GM21825 (cell line): ENCODE measurements around the gene IRAK2.
"Not testable (repeated sequence)": the region's sequence is repeated elsewhere in the genome, so short reads cannot be mapped to it uniquely, and the experiment has no call there.

Source experiments
- ATAC-seq: cut with Tn5 transposase; IDR thresholded peaks from one replicate; pipeline ENCODE4 v1.9.1; 2021; ENCODE audit warnings: mild to moderate bottlenecking, moderate library complexity; ENCODE audit not compliant: unreplicated experiment

Gene IRAK2

GRCh38 chr3:10160346-10160745, 4.4 kb upstream of the IRAK2 start:
- no peak for ATAC-seq

GRCh38 chr3:10160925-10161324, 3.8 kb upstream of the IRAK2 start:
- ATAC-seq, result no peak

GRCh38 chr3:10162185-10162584, 2.5 kb upstream of the IRAK2 start:
- no peak for ATAC-seq

GRCh38 chr3:10164201-10164545, 546 bp upstream of the IRAK2 start:
- ATAC-seq, result not testable (repeated sequence)

- ATAC-seq, result no peak
These were observed 1.5 kb downstream of the IRAK2 start for GRCh38 chr3:10166213-10166604.

- no peak for ATAC-seq
These were observed 4.3 kb downstream of the IRAK2 start for GRCh38 chr3:10169000-10169496.

- no peak for ATAC-seq
These were observed 6.3 kb downstream of the IRAK2 start for GRCh38 chr3:10170915-10171478.

DNA sequence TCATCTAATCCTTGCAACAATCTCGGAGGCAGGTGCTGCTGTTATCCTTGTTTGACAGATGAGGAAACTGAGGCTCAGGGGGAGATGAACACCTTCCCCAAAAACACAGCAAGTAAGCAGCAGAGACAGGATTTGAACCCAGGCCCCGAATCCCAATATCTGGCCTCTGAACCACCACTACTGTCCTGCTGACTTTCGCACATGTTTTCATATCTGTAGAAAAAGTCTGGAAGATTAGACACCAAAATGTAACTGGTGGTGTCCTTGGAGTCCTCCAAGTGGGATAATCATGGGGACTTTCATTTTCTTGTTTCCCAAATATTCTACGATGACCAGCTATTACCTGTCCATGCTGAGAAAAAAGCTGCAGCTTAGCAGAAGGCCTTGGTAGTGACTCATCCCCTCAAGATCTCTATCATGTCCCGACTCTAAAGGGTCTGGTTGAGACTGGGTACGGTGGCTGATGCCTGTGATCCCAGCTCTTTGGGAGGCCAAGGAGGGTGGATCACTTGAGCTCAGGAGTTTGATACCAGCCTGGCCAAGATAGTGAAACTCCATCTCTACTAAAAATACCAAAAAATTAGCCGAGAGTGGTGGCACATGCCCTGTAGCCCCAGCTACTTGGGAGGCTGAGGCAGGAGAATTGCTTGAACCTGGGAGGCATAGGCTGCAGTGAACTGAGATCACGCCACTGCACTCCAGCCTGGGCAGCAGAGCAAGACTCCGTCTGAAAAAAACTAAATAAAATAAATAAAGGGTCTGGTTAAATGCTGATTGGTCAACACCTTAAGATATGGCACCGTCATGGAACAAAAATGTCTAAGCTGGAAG, 8.6 kb downstream of the IRAK2 start:
- ATAC-seq, result no peak

DNA sequence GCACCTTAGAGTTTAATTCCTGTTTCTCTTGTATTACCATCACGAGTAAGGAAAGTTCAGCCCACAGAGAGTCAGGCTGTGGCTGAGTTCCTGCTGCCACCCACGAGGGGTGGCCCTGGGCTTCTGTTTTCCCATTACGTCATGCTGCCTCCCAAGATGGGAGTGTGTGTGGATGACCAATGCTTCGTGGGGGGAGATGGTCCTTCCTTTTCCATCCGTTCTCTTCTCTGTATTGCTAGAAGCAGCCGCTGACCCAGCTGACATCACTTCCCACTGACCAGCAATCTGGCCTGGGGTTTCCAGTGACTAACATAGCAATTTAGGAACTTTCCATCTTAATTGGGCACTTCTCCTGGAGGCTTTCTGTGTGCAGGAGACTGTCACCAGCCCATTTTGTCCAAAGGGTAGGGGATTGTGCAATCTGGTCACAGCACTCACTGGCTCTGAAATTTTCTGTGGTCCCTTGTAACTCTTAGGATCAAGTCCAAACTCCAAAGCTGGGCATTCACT, 9.3 kb downstream of the IRAK2 start:
- ATAC-seq, result no peak

GRCh38 chr3:10175334-10175733, 10.6 kb downstream of the IRAK2 start:
- ATAC-seq, result not testable (repeated sequence)

DNA sequence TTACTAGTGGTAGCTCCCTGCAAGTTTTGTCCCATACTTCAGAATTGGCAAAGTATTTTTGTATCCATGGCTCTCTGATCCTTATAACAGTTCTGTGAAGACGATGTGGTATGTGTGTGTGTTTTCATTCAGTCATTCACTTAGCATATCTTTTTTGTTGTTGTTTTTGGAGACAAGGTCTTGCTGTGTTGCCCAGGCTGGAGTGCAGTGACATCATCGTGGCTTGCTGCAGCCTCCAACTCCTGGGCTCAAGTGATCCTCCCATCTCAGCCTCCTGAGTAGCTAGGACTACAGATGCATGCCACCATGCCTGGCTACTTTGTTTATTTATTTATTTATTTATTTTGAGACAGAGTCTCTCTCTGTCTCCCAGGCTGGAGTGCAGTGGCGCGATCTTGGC, 11.4 kb downstream of the IRAK2 start:
- not testable (repeated sequence) for ATAC-seq

- no peak for ATAC-seq
These were observed 13.0 kb downstream of the IRAK2 start for GRCh38 chr3:10177737-10178136.

- no peak for ATAC-seq
These were observed 14.2 kb downstream of the IRAK2 start for GRCh38 chr3:10178892-10179291.

DNA sequence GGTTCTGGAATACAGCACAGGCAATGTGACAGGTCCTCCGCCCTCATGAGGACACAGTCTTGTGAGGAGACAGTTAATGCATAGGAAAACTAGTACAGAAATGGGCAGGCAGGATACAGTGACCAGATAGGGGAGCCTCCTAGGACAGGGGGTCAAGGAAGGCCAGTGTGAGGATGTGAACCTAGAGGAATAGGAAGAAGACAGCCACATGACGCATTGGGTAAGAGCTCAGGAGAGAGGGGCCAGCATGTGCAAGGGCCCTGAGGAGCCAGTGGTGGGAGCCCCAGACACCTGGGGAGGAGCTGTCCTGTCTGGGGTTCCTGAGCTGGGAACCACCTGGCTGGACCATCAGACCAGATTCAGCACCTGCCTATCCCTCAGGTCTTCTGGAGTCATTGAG, 15.6 kb downstream of the IRAK2 start:
- ATAC-seq, result no peak

DNA sequence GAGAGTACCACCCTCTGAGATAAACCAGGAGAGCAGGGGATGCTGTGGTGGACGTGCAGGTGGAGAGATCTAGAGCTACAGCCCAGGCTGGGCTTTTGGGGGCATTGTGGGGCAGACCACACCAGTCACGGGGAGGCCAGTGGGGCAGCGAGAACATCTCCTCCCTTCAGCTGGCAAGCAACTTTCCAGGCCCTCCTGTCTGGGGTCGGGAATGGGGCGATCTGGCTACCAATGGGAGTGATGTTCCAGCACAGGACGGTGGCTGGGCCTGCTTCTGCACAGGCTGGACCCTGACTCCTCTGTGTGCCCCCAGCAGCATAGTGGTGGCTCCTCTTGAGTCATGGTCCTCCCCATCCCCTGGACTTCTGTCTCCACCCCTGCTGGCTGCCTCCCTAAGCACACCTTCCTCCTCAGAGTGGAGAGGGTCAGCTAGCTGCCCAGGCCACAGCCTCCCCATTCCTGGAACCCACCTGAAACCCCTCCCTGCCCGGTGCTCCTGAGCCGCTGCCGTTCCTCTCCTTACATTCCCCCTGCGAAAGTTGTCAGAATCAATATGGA, 16.1 kb downstream of the IRAK2 start:
- no peak for ATAC-seq

DNA sequence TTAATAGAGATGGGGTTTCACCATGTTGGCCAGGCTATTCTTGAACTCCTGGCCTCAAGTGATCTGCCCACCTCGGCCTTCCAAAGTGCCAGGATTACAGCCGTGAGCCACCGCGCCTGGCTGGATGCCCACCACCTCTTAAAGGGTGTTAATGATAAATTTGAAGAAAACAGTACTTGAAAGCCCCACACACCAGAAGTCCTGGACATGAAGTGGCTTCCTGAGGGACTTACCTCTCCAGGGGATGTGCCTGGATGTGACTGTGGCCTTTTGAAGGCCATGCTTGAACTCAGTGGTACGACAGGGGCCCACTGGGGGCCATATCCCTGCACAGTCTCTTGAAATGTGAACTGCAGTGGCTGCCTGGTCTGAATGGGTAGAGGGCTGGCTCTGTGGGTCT, 18.2 kb downstream of the IRAK2 start:
- no peak for ATAC-seq

DNA sequence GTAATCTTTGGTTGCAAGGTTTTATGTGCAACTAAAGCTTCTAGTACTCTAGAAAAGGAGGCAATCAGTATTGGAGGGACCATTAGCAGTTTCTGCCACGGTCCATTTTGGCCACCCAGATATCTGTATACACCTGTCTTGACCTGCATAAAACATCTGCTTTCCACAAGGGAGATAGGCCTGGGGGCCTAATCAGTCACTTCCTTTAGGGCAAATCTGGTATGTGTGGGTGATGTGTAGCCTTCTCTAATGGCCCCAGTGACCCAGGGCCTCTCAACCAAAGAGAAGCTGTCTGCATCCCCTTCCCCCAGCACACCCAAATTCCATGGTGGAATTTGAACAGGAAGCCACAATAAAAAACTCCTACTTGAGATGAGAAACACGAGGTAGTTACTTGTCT, 19.5 kb downstream of the IRAK2 start:
- no peak for ATAC-seq

DNA sequence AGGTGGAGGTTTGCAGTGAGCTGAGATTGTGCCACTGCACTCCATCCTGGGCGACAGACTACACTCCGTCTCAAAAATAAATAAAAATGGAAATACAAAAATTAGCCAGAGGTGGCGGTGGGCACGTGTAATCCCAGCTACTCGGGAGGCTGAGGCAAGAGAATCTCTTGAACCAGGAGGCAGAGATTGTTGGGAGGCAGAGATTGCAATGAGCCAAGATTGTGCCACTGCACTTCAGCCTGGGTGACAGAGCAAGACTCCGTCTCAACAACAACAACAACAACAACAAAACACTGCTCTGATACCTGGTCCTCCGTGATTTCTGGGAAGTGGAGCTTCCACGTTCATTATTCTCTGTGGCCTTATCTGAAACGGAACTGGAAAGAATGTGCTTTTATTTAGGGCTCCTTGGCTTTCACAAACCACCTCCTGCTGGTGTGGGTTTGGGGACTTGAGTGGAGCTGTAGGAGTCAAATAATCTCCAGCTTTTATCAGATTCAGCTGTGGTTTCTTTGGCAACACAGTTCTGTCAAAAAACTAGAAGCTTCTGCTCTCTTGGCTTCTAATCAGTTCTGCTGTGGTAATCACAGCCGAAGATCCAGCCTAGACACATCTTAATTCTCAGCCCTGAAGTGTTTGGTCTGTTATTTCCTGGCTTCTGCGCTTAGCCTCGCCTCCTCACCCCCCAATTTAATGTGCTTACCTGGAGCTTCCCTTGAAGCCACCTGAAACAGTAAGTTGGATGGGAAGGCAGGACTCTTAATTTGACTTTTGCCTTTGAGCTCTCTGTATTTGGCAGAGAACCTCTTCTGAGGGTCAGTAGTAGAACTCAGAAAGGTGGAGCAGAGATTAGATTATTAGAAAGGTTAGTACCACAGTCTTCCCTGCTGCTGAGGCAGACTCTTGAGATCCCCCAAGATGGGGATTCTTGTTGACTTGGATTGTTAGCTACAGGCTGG, 21.4 kb downstream of the IRAK2 start:
- ATAC-seq, result no peak

DNA sequence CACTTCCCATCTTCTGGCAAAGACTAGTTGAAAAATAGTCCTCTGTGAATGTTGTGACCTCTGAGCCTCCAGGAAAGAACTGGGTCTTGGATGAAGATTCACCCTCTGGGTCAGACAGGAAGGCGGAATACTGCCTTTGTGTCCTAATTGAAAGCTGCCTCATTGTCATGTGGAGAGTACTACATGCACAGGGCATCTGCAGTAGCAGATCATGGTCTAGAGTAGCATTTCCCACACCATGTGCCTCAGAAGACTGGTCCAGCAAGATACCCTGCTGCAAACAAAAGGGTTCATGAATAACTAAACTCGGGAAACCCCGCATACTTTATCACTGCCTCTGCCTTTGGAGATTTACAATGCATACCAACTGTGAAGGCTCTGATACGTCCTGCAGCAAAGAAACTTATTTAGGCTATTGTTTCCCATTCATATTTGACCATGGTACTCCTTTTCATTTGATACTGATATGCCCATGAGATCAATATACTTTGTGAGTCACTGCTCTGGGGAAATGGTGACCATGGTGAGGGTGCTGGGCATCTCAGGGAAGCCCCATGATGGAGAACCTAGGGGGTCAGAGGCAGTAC, 22.7 kb downstream of the IRAK2 start:
- ATAC-seq, result no peak

- ATAC-seq, result no peak
These were observed 23.2 kb downstream of the IRAK2 start for GRCh38 chr3:10187944-10188343.
